Esophagus muscularis mucosa (tissue), 4 donors: Measurements from ENCODE around the gene DCTN3.

Experiments used
- CTCF ChIP-seq, 3 experiments: fragments of 200-600 bp in 2 of 3; fragments of 450-650 bp in 1 of 3; sonication (generic) in 2 of 3; IDR thresholded peaks; one replicate each; pipeline ENCODE4 v1.5.1; 2017 to 2019; ENCODE audit warnings: antibody characterized with exemption in 3 of 3, mild to moderate bottlenecking in 2 of 3, moderate library complexity in 1 of 3
- EP300 ChIP-seq: sonication (generic); formaldehyde crosslinking; IDR thresholded peaks from one replicate; pipeline ENCODE4 v1.6.1; 2017; ENCODE audit warnings: antibody characterized with exemption
- POLR2A ChIP-seq: fragments of 450-650 bp; IDR thresholded peaks from one replicate; pipeline ENCODE4 v1.6.1; 2017; ENCODE audit warnings: antibody characterized with exemption, moderate library complexity, mild to moderate bottlenecking, low read depth
- POLR2AphosphoS5 ChIP-seq, 2 donors: sonication (generic); formaldehyde crosslinking; IDR thresholded peaks; one replicate each; pipeline ENCODE4 v1.6.1; 2017; ENCODE audit warnings: antibody characterized with exemption in 2 of 2

GRCh38 chr9:34579104-34579807 is 41.0 kb downstream of the DCTN3 start:
- TF ChIP-seq POLR2A (no peak), CTCF (IDR thresholded peaks at IDR 0.05) (no peak), EP300 (no peak), POLR2AphosphoS5 (IDR thresholded peaks at IDR 0.05) (no peak)
